Subcutaneous adipose tissue (tissue), 4 donors: Measurements from ENCODE around the gene CRKL. TPM values are rescaled to one million over a fixed set of nuclear protein-coding genes. Genes with fewer than 3 reads are reported as not detected.

Experiments
- total RNA-seq, 4 donors: library from RNA; depleted of rRNA; stranded (reverse); fragments of >200 nt; gene quantifications; one replicate each; pipeline ENCODE4 v1.1.0, GENCODE V29; 2016
- TF ChIP-seq, protein P1 (sequence below): fragments of 450-650 bp; IDR thresholded peaks from one replicate; pipeline ENCODE4 v1.5.1; 2016; ENCODE audit warnings: low read depth, mild to moderate bottlenecking, control low read depth, antibody characterized with exemption, moderate library complexity

The CRKL gene
- total RNA-seq, 4 donors from 2014 or later, result 32.1 to 39.8 (median 35.9) TPM

DNA sequence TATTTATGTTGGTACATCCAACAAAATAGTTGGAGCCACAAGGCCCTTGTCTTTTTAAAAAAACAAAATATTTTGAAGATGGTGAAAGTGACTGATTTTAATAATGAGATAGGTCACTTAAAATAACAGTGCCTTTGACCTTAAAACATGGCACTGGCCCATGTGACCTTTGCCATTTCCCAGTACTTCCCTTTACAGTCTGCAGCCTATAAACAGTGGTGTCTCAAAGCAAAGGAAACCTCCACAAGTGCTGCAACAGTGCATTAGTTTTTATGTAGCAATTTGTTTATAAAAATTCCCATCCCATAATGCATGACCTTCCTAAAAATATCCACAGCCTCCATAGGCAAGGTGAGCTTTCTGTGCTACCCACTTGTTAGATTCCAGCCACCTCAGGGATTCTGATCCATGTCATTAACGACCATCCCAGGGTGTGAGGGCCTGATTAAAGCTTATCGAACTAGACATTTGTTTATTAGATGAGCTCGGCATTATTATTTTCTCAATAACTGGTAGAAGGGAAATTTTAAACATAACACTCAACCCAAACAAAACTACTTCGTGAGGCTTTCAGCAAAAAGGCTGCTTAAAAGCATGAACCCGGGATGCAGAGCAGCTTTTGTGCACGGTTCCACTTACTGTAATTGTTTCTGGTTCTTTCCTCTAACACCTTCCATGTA is 28.0 kb upstream of the CRKL start:
- TF ChIP-seq, protein P1, sequence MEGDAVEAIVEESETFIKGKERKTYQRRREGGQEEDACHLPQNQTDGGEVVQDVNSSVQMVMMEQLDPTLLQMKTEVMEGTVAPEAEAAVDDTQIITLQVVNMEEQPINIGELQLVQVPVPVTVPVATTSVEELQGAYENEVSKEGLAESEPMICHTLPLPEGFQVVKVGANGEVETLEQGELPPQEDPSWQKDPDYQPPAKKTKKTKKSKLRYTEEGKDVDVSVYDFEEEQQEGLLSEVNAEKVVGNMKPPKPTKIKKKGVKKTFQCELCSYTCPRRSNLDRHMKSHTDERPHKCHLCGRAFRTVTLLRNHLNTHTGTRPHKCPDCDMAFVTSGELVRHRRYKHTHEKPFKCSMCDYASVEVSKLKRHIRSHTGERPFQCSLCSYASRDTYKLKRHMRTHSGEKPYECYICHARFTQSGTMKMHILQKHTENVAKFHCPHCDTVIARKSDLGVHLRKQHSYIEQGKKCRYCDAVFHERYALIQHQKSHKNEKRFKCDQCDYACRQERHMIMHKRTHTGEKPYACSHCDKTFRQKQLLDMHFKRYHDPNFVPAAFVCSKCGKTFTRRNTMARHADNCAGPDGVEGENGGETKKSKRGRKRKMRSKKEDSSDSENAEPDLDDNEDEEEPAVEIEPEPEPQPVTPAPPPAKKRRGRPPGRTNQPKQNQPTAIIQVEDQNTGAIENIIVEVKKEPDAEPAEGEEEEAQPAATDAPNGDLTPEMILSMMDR, result no peak

DNA sequence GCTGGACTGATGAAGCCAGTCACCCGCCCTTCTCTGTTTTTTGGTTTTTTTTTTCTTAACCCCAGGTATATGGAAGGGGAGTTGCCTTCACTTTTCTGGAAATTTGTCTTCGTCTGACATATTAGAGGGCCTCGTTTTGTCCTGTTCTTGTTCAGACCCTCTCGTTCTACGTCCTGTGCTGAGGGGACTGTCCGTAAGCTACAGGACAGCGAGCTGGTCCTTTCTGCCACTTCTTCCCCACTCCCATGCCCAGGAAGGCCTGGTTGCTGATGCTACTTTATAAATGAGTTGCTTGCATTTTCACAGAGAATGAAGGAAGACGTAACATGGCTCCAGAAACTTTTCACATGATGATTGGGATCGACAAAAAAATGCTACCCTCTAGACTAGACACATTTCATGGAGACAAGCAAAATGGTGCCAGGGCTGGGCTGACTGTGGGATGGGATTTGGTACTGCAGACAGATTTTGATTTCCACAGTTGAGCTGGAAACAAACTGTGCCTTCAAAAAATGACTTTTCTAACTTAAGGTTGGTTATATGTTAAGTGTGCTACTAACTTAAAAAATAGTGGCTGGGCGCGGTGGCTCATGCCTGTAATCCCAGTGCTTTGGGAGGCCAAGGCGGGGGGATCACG is 27.2 kb upstream of the CRKL start:
- TF ChIP-seq, protein P1, result no peak

DNA sequence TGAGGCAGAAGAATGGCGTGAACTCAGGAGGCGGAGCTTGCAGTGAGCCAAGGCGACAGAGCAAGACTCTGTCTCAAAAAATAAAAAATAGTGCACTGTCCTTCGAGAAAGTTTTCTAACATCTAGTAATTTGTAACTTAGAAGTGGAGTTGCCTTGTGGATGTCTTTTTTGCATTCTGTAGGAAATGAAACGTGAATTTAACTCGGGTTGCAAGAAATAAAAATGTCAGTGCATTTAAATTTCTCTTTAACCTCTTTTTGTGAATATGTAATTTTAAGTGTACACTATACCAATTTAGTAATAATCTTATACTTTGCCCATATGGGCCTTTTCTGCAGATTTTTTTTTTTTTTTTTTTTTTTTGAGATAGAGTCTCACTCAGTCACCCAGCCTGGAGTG is 26.2 kb upstream of the CRKL start:
- TF ChIP-seq, protein P1, result no peak

DNA sequence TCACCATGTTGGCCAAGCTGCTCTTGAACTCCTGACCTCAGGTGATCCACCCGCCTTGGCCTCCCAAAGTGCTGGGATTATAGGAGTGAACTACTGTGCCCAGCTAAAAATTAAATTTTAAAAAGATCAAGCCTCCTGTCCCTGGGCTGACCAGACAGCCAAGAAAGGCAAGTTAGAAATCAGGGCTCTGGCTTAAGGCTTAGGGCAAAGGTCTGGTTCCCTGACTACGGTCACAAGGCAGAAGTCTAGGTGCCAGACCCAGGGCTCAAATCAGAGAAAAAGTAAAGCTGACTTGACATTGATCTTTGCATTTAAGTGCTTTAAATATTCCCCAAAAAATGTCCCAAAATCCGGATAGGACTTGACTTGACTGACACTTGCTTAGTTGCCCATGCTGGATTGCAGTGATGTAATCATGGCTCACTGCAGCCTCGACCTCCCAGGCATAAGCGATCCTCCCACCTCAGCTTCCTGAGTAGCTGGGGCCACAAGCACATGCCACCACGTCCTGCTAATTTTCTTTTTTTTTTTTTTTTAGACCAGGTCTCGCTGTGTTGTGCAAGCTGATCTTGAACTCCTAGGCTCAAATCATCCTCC is 17.3 kb upstream of the CRKL start:
- TF ChIP-seq, protein P1, result no peak

DNA sequence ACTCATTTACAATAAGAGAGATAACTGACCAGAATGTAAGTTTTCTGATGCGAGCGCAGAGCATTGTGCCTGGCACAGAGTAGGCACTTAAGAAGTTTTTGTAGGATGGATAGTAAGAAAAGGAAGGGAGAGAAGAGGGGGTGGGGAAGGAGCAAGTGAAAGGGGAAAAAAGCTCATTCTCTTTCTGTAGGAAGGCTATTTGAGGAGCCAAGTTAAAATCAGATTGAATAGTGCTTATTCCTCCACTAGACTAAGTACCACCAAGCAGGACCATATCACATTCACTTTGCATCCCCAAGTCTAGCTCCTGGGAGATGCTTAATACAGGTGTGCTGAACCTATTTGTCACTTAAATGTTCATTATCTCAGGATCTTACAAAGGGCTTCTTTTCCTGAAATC is 14.1 kb upstream of the CRKL start:
- TF ChIP-seq, protein P1, result no peak

DNA sequence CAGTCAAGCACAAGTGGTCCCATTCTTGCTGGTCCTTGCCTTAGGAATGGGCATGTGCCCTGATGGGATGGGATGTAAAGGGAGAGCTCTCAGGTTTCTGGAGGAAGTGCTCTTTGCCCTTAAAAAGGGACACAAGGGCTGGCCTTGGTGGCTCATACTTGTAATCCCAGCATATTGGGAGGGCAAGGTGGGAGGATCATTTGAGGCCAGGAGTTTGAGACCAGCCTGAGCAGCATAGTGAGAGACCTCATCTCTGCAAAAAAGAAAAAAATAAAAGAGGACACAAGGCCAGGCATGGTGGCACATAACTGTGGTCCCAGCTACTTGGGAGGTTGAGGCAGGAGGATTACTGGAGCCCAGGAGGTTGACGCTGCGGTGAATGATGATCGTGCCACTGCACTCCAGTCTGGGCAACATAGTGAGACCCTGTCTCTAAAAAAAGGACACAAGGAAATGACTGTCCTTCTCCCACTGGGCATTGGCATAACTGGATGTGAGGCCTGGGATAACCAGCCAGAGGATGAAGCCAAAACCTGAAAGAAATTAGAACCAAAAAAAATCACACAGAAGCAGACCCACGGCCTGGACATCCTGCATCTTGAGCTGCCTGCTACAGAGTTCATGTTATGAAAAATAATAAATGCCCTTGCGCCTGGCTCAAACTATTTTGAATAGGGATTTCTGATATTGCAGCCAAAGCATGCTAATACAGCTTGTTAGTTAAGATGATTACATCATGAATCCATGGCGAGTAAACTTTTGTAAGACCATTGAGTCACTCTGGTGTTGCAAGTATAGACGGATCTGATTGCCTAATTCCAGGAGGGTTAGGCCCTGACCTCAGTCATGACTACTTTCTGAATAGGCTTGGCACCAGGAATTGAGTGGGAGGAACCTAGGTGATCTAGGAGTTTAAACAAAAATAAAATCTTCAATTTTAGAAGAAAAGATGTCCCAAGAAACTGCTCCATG is 12.9 kb upstream of the CRKL start:
- TF ChIP-seq, protein P1, result no peak
